GM12891 (cell line): Measurements from ENCODE around the gene RBM38.

ENCODE experiments used
- PAX5 ChIP-seq: IDR thresholded peaks from 2 replicates; pipeline ENCODE4 v1.6.1; 2011; ENCODE audit warnings: low read length, moderate library complexity, mild to moderate bottlenecking; ENCODE audit not compliant: insufficient read depth, severe bottlenecking
- POLR2A ChIP-seq: IDR thresholded peaks from 2 replicates; pipeline ENCODE4 v1.6.1; 2011; ENCODE audit warnings: low read depth, low read length, control low read depth
- POLR2AphosphoS5 ChIP-seq: IDR thresholded peaks from 2 replicates; pipeline ENCODE4 v1.6.1; 2011; ENCODE audit warnings: low read depth, low read length, control low read depth
- POU2F2 ChIP-seq: IDR thresholded peaks from 2 replicates; pipeline ENCODE4 v1.6.1; 2011; ENCODE audit warnings: low read depth, mild to moderate bottlenecking, control low read depth, low read length, moderate library complexity
- TAF1 ChIP-seq: IDR thresholded peaks from 2 replicates; pipeline ENCODE4 v1.6.1; 2011; ENCODE audit warnings: low read depth, low read length, control low read depth

DNA sequence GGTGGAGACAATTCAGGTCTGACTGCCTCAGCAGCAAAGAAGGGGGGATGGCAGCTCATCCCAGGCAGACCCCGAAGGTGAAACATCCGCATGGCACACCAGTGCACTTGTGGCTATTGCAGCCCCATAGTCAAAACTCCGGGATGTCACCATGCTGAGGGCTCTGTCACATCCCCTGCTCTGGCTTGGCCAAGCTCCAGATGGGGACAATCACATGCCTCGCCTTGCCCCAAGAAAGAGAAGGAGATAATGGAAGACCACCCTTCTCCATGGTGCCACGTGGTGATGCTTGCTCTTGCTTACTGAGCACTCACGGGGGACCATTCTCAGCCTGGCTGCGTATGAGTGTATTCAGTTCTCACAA lies 60.2 kb downstream of the RBM38 start:
- TF ChIP-seq POU2F2: no peak
- no peak for TF ChIP-seq POLR2AphosphoS5
- no peak for TF ChIP-seq POLR2A
- TF ChIP-seq TAF1: no peak
- no peak for TF ChIP-seq PAX5
